HG03139 (cell line): Measurements from ENCODE around the gene CYCS.
"Not testable (repeated sequence)": the region's sequence is repeated elsewhere in the genome, so short reads cannot be mapped to it uniquely, and the experiment has no call there.

ENCODE experiments used
- ATAC-seq: cut with Tn5 transposase; IDR thresholded peaks from one replicate; pipeline ENCODE4 v1.9.1; 2021; ENCODE audit not compliant: unreplicated experiment

Gene CYCS

DNA sequence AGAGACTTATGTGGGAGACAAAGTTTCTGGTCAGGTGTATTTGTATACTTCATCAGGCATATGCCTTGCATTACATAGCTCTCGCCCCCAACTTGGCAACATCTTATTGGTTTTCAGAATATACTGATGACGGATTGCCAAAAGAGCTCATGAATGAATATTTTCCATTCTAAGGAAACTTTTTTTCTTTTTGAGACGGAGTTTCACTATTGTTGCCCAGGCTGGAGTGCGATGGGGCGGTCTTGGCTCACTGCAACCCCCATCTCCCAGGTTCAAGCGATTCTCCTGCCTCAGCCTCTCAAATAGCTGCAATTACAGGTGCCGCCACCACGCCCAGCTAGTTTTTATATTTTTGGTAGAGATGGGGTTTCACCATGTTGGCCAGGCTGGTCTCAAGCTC lies 6.0 kb downstream of the CYCS start:
- no peak for ATAC-seq

DNA sequence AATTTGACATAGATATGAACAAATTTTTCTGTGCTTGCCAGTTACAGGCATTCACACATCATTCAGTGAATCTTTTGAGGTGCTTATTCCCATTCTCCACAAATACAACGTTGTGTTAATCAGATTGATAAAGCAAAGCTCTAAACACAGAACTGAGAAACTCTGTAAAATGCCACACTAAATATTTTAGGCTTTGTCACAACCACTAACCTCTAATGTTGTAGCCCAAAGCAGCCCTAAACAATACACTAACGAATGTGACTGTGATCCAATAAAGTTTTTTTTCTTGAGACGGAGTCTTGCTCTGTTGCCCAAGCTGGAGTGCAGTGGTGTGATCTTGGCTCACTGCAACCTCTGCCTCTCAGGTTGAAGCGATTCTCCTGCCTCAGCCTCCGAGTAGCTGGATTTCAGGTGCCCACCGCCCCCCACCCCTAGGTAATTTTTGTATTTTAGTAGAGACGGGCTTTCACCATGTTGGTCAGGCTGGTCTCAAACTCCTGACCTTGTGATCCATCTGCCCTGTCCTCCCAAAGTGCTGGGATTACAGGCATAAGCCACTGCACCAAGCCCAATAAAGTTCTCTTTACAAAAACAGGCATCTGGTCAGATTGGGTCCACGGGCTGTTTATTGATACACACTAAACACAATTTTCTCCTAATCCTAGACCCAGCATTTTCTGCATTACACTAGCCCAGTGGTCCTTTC lies 6.9 kb downstream of the CYCS start:
- peak; percentile 19 for ATAC-seq

DNA sequence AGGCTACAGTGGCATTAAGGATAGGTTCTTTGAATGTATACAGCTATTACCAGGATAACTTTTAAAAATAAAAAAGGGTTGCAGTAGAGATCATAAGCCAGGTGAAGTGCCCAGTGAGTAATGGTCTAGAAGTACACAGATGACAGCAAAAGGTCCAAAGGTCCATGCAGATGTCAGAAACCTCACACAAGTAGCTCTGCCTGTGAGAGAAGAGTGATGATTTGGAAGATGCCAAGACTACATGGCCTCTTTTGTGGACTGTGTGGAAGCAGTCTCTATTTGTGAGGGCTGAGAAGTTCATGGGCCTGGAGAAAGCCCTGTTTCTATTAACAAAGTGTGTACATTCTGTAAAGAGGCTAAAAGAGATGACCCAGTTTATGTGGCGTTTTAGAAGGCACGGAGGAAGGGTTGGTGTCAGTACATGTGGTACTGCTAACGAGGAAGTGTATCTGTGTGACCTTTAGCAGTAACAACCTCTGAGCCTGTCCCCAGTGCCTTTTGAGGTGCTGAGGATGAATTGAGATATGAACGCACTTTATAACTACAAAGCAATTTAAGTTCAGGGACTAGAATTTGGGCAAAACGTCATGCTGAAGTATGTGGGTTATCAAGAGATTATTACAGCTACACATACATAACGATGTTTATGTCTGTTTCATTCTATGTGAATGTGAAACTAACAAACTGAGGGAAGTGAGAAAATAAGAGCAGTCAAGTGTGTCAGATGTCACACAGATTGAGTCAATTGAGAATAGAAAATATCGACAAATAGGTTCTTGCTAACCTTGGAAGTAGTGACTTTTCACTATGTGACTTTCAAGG lies 7.6 kb downstream of the CYCS start:
- peak; percentile 85 for ATAC-seq

DNA sequence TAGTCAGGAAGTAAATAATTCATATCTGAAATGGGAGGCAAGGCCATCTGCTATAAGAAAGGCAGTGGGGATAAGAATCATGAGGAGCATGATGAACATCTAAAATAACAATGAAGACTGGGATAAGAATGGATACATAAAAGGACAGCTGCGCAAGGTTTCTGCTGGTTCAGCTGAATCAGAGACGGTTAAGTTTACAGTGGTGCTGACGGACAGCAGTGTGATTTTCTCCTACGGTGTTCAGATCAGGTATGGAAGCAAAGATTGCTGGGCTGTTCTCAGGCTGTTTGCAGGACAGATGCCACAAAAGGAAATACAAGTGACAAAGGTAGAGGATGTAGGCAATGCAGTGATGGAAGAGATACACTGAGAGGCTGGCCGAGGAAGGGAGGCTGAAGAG lies 8.4 kb downstream of the CYCS start:
- ATAC-seq = no peak

DNA sequence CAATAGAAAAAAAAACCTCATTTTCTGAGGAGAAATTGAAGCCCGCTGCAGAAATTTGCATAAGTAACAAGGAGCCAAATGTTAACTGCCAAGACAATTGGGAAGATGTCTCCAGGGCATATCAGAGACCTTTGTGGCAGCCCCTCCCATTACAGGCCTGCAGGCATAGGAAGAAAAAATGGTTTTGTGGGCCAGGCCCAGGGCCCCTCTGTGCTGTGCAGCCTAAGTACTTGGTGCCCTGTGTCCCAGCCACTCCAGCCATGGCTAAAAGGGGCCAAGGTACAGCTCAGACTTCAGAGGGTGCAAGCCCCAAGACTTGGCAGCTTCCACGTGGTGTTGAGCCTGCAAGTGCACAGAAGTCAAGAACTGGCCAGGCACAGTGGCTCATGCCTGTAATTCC lies 14.5 kb downstream of the CYCS start:
- ATAC-seq = not testable (repeated sequence)

DNA sequence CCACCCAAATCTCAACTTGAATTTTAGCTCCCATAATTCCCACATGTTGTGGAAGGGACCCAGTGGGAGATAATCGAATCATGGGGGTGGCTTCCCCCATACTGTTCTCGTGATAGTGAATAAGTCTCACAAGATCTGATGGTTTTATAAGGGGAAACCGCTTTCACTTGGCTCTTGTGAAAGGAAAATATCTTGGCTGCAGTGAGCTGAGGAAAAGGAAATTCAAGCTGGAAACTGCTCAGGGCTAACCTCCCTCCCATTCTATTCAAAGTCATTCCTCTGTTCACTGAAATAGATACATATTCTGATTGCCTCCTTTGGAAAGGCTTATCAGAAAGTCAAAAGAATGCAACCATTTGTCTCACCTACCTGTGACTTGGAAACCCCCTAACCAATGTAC lies 15.8 kb downstream of the CYCS start:
- no peak for ATAC-seq

DNA sequence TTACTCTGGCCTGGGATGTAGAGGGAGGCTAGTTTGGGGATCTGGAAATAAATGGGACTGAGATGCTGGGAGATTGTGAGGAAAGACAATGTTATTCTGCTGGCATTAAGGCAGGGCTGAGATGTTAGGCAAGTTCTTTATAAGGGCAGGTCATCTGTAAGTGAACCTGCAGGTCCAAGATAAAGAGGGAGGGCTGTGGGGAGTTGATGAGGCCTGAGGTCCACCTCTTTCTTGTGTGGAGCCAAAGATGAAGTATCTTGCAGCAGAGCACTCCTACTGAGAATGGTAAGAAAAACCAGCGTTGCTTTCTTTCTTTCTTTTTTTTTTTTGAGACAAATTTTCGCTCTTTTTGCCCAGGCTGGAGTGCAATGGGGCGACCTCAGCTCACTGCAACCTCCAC lies 19.1 kb downstream of the CYCS start:
- ATAC-seq = no peak

DNA sequence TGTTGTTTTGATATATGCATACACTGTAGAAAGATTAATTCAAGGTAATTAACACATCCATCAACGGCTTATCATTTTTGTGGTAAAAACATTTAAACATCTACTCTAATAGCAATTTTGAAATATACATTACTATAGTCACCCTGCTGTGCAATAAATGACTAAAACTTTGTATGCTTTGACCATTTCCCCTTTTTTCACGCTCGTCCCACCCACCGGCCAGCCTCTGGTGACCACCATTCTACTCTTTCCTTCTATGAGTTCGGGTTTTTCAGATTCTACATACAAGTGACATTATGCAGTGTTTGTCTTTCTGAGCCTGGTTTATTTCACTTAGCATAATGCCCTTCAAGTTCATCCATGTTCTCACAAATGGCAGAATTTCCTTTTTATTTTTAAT lies 21.3 kb downstream of the CYCS start:
- ATAC-seq = no peak

DNA sequence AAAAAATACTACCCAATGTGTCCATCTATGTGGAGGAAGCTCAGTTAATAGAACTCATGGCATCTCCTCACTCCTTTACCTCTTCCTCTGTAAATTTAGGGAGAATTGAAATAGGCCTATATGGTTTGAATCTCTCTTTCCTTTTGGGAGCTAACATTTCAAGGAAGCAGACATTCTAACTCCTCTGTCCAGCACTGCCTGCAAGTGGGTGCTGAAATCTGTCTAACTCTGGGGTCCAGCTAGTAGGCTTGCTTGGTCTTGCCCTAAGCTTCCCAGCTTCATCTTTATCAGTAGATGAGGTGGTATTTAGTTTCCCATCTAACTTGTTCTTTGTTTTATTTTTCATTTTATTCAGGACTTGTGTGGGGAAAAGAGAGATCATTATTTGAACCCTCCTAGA lies 23.2 kb downstream of the CYCS start:
- no peak for ATAC-seq

DNA sequence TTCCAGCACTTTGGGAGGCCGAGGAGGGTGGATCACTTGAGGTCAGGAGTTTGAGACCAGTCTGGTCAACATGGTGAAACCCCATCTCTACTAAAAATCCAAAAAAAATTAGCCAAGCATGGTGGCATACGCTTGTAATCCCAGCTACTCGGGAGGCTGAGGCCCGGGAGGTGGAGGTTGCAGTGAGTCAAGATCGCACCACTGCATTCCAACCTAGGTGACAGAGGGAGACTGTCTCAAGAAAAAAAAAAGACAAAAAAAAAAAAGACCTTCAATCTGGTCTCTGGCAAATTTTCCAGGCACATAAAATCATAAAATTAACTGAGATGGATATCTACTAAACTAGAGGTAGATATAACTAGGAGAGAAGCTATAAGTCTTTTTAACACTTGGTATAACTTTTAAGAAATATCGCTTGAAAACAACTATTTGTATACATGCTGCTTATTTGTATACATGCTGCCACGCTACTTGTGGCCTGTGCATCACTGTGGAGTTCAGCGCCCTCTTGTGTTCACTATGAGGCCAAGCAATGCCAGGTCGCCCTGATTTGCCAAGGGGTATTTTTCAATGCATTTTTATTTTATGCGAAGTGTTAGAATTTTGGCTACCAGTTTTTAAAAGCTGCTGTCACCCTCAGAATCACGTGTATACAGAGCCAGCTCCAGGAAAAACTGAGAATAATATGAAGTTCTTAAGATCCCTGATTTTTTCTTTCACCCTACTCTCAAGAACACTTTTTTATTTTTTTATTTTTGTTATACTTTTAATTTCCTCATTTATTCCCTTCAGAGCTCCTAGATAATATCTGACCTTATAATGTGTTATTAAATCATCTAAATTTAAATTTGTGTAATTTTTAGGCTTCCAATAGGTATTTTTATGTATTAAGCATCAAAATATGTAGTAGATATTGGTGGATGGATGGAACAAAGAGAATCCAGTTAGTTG lies 26.7 kb downstream of the CYCS start:
- ATAC-seq = no peak

DNA sequence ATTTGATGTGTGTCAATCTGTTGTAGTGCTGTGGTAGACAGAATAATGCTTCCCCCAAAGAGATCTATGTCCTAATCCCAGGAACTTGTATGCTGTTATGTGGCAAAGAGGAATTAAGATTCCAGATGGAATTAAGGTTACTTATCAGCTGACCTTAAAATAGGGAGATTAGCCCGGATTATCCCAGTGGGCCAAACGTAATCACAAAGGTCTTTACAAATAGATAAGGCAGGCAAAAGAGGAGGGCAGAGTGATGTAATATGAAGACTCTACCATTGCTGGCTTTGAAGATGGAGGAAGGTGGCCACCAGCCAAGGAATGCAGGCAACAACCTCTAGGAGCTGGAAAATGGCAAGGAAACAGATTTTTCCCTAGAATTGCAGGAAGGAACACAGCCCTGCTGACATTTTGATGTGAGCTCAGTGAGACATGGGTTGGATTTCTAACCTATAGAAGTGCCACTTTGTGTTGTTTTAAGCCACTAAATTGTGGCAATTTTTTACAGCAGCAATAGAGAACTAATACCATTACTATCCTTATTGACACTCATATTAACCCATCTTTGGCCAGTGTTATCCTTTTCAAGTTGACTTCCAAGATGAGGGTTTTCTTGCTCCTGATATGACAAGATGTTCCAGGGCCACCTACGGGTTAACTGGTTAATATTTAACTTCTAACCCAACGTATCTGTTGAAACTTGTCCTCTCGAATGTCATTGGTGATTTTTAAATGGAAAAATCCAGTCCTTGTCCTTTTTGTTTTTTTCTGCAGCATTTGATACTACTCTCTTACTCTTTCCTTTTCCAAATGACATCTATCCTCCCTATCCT lies 29.3 kb downstream of the CYCS start:
- ATAC-seq = no peak

DNA sequence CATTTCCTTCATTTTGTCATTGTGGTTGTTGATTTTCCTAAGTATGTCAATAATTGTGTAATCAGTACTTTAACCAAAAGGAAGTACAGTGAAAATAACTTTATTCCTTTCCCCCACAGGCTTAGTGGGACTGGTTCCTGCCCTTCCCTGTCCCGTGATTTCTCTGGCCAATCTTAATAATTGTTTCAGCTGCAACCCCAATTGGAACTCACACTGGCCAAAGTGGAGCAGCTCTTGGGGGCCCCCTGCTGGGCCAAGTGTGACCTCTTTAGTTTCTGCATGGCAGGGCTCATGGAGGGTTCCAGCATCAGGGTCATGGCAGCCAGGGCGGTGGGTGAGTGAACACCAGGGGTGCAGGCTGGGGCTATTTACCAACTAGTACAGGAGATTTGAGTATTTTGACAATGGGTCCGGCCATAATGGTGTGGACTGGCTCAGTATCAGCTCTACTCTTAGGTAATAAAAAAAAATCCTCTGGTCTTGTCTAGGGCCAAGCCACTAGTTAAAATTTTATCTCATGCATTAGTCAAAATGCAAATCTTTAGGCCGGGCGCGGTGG lies 31.7 kb downstream of the CYCS start:
- ATAC-seq = no peak

DNA sequence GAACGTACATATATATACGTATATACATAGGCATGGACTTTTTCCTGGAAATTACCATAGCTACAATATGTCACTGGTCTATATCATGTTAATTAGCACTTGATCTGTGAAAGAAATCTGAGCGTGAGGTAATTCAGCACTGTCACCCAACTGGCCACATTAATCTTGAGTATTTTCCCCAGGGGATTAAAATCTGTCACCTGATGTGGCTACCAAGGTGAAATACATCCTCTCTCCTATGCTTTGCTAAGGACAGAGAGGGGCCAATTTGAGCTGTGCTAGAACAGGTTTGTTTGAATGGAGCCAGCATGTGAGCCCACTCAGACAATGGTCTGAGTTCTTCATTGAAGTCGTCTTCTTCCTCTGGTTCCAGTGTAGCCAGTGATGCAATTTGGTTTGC lies 33.3 kb downstream of the CYCS start:
- ATAC-seq = no peak

DNA sequence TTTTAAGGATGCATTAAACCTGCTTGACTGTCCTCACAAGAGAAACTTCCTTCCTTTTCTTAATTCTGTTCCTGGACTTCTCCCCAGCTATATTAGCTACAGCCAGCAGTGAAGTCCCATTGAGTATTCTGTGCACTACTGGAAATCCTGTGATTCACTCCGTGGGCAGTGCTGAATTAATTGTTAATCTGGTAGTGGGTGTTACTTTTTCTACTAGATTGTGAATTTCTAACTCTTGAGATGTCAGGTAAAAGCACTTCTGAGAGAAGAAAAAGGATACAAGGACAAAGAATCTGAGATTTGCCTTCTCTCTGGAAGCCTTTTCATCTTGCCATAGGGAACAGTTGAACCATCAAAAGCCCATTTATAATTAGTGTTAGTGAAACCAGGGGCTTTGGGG lies 33.9 kb downstream of the CYCS start:
- no peak for ATAC-seq

DNA sequence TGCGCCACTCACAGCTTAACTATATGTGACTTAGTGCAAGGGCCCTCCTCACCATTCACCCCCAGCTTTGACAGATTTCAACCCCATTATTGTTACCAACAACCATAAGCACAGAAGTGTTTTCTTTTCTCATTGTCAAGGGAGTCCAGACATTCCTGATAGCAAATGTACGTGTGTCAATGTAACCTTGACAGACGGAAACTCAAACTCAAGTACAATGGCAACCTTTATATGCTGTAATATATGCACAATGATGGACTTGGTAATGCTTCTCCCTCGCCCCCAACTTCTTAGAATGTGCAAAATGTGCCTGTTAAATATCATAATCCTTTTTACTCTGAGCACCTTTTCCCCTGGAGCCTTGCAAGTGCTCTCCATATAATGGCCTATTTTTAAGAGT lies 34.7 kb downstream of the CYCS start:
- ATAC-seq = no peak

DNA sequence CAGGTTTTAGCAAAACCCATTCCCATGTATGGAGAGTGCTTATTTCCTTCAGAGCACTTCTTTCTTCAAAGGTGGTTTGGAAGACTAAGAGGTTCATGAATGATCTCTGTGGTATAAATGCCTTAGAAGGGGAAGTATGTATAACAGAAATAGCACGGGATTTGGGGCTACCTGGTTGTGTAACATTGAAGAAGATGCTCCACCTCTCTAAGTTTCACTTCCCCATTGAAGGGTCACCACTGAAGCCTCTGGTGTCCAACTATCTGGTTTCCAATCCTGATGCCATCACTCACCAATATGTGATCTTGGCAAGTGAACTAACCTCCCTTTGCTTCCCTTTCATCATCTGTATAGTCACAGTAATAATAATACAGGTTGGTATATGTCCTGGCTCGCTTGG lies 37.2 kb downstream of the CYCS start:
- peak; percentile 95 for ATAC-seq

DNA sequence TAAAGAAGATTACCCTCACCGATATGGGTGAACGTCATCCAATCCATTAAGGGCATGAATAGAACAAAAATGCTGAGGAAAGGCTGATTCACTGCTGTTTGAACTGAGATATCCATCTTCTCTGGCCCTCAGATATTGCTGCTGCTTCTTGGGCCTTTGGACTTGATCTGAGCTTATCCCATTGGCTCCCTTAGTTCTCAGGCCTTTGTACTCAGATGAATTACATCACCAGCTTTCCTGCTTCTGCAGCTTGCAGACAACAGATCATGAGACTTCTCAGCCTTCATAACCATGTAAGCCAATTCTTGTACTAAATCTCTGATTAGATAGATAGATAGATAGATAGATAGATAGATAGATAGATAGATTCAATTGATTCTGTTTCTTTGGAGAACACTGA lies 40.2 kb downstream of the CYCS start:
- no peak for ATAC-seq

DNA sequence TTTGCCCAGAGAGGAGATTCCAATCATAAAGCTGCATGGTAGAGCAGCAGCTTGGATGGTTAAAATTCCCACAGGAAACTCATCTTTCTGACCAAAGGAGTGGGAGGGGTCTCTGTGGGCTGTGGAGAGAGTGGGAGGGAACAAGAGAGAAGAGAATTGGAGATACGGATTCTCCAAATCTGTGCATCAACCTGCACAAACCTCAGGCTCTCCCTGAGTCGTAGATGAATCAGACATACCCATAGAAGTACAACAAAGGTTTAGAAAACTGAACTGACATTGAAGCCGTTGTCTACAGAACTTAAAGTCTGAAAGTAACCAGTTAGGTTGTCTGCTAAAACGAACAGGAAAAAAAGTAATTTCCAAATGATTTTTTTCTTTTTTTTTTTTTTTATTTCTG lies 41.9 kb downstream of the CYCS start:
- no peak for ATAC-seq

DNA sequence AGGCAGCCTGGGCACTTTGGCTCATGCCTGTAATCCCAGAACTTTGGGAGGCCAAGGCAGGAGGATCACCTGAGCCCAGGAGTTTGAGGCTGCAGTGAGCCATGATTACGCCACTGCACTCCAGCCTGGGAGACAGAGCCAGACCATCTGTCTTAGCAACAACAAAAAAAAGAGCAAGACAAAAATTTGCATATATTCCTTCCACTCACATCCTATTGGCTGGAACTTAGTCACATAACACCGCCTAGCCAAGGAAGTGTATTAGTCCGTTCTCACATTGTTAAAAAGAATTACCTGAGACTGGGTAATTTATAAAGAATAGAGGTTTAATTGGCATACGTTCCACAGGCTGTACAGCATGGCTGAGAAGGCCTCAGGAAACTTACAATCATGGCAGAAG lies 43.0 kb downstream of the CYCS start:
- ATAC-seq = not testable (repeated sequence)

DNA sequence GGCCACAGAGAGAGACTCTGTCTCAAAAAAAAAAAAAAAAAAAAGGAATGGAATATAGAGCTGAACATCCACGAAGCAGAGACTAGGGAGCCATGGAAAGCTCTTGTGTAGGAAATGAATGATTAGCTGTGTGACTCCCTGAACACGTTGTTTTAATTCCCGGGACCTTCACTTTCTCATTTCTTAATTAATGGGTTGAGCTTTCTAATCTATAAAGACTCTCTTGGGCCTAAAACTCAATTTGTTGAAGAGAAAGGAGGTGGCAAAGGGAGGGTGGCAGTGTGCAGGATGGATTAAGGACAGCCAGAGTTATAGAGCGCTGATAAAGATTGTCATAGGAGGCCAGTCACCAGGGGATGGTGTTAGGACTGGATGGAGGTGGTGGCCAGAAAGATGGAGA lies 48.0 kb downstream of the CYCS start:
- ATAC-seq = no peak
